ENCODE data around the gene CCDC137. TPM values are rescaled to one million over a fixed set of nuclear protein-coding genes. Genes with fewer than 3 reads are reported as not detected.

Gene CCDC137
- polyA plus RNA-seq, 3 donors, result 2.4 to 8.8 (median 3.6) TPM

- Histone ChIP-seq H3K27ac (ENCODE audit: low read depth in 1 of 2, low read length in 2 of 2) (no peak overlapping the region), H3K4me3 (replicated peaks in 1 of 3; ENCODE audit: low read depth in 2 of 3, low read length in 3 of 3) (no peak overlapping the region), H3K27me3 (ENCODE audit: control insufficient read depth in 2 of 2, insufficient read depth in 2 of 2, low read length in 2 of 2) (peaks cover 11 to 30% of the 10 kb centered on the region in 2 donors), H3K9me3 (replicated peaks in 1 of 2; ENCODE audit: control insufficient read depth in 1 of 2, insufficient read depth in 1 of 2, low read length in 2 of 2) (peaks cover 13 to 16% of the 10 kb centered on the region in 2 donors), H3K4me1 (ENCODE audit: control insufficient read depth in 1 of 2, insufficient read depth in 2 of 2, low read length in 2 of 2) (no peaks in the 10 kb centered on the region), H3K4me2 (replicated peaks; ENCODE audit: extremely low read depth, low read length, poor library complexity, severe bottlenecking) (no peak overlapping the region), H2AFZ (ENCODE audit: insufficient read depth, low read depth, low read length, poor library complexity, severe bottlenecking) (peak overlapping the region; percentile 30), H3K9ac (ENCODE audit: insufficient read depth, low read length, poor library complexity, severe bottlenecking) (no peak overlapping the region), H3K36me3 (replicated peaks in 1 of 2; ENCODE audit: control insufficient read depth in 1 of 2, insufficient read depth in 2 of 2, low read length in 2 of 2) (no peaks in the 10 kb centered on the region), H3K79me2 (ENCODE audit: insufficient read depth, low read length) (no peaks in the 10 kb centered on the region), H4K20me1 (ENCODE audit: insufficient read depth, low read length) (no peaks in the 10 kb centered on the region)
- Mint-ChIP-seq H3K27me3 (ENCODE audit: low read depth in 3 of 3) (peaks cover 30 to 40% (median 39%) of the 10 kb centered on the region in 3 donors), H3K4me1 (no peaks in the 10 kb centered on the region), H3K36me3 (peaks cover 2 to 6% of the 10 kb centered on the region in 2 donors), H3K4me3 (no peak overlapping the region), H3K9me3 (peaks cover 10 to 26% (median 19%) of the 10 kb centered on the region in 7 donors), H3K27ac (no peak overlapping the region)
- no peak for TF ChIP-seq CTCF (IDR thresholded peaks at IDR 0.05)
- intact Hi-C loops (cut with micrococcal nuclease), result no loop called here
- 87% methylated on average over 24 of the region's 29 CpGs for WGBS (ENCODE audit: insufficient coverage)
- DNase-seq, result no peak
These were observed 21.3 kb upstream of the CCDC137 start for GRCh38 chr17:81644976-81645952.

GRCh38 chr17:81646869-81647600 lies 19.5 kb upstream of the CCDC137 start:
- Mint-ChIP-seq H3K9me3 (peaks cover 10 to 26% (median 19%) of the 10 kb centered on the region in 7 donors), H3K27ac (no peak overlapping the region), H3K4me1 (no peaks in the 10 kb centered on the region), H3K4me3 (peak overlapping the region; percentile 14 to 63), H3K27me3 (ENCODE audit: low read depth in 3 of 3) (peaks cover 30 to 41% (median 39%) of the 10 kb centered on the region in 3 donors), H3K36me3 (peaks cover 2 to 6% of the 10 kb centered on the region in 2 donors)
- no peak for TF ChIP-seq CTCF (IDR thresholded peaks at IDR 0.05)
- Histone ChIP-seq H2AFZ (ENCODE audit: insufficient read depth, low read depth, low read length, poor library complexity, severe bottlenecking) (no peak overlapping the region), H3K4me2 (replicated peaks; ENCODE audit: extremely low read depth, low read length, poor library complexity, severe bottlenecking) (no peak overlapping the region), H3K4me3 (replicated peaks in 1 of 3; ENCODE audit: low read depth in 2 of 3, low read length in 3 of 3) (no peak overlapping the region), H3K79me2 (ENCODE audit: insufficient read depth, low read length) (no peaks in the 10 kb centered on the region), H3K9me3 (replicated peaks in 1 of 2; ENCODE audit: control insufficient read depth in 1 of 2, insufficient read depth in 1 of 2, low read length in 2 of 2) (peaks cover 13 to 16% of the 10 kb centered on the region in 2 donors), H3K36me3 (replicated peaks in 1 of 2; ENCODE audit: control insufficient read depth in 1 of 2, insufficient read depth in 2 of 2, low read length in 2 of 2) (no peaks in the 10 kb centered on the region), H4K20me1 (ENCODE audit: insufficient read depth, low read length) (no peaks in the 10 kb centered on the region), H3K27me3 (ENCODE audit: control insufficient read depth in 2 of 2, insufficient read depth in 2 of 2, low read length in 2 of 2) (peaks cover 11 to 30% of the 10 kb centered on the region in 2 donors), H3K9ac (ENCODE audit: insufficient read depth, low read length, poor library complexity, severe bottlenecking) (no peak overlapping the region), H3K4me1 (ENCODE audit: control insufficient read depth in 1 of 2, insufficient read depth in 2 of 2, low read length in 2 of 2) (no peaks in the 10 kb centered on the region), H3K27ac (ENCODE audit: low read depth in 1 of 2, low read length in 2 of 2) (no peak overlapping the region)
- 84% methylated on average over 10 of the region's 12 CpGs for WGBS (ENCODE audit: insufficient coverage)
- intact Hi-C loops (cut with micrococcal nuclease), result no loop called here
- no peak for DNase-seq
